IMR-90 (cell line): ENCODE data around the gene PBRM1. TPM values are rescaled to one million over a fixed set of nuclear protein-coding genes. Genes with fewer than 3 reads are reported as not detected.

Experiments used
- ATAC-seq: fragments of 200-7000 bp; cut with Tn5 transposase; 2 replicates; pipeline ENCODE4 v1.9.1; 2020; ENCODE audit warnings: low read depth, mild to moderate bottlenecking, moderate library complexity
- BruUV-seq: library from RNA; stranded (reverse); fragments of 400-500 nt; replicated peaks from 2 replicates; lab custom pipeline; 2021; lab: Mats Ljungman, UMichigan
- CTCF ChIA-PET: fragments of 300-600 bp; formaldehyde crosslinking; extraction: SDS; loops from one replicate; lab custom pipeline; 2021; ENCODE audit warnings: antibody characterized with exemption; lab: Yijun Ruan, JAX
- POLR2A ChIA-PET: fragments of 300-600 bp; sonication (Branson Sonifier 250); formaldehyde crosslinking; loops from one replicate; lab custom pipeline; 2022; ENCODE audit warnings: antibody characterized with exemption; ENCODE audit not compliant: unreplicated experiment; lab: Charles Lee
- DNase-seq: peaks from one replicate; pipeline ENCODE4 v3.0.0; 2013
- H2AFZ ChIP-seq: replicated peaks from 2 replicates; pipeline ENCODE3; 2013; ENCODE audit warnings: low read length, mild to moderate bottlenecking; ENCODE audit not compliant: poor library complexity
- H2AK5ac ChIP-seq: 2 replicates; pipeline ENCODE4 v1.6.1; 2013; ENCODE audit warnings: low read depth, low read length, inconsistent platforms
- H2AK9ac ChIP-seq: replicated peaks from 2 replicates; pipeline ENCODE3; 2013; ENCODE audit warnings: mild to moderate bottlenecking, low read depth, low read length, moderate library complexity; ENCODE audit not compliant: poor library complexity
- H2BK120ac ChIP-seq: 2 replicates; pipeline ENCODE4 v1.6.1; 2013; ENCODE audit warnings: low read depth, low read length, inconsistent platforms
- H2BK15ac ChIP-seq: 3 replicates; pipeline ENCODE4 v1.6.1; 2013; ENCODE audit warnings: low read depth, low read length, inconsistent platforms
- H2BK20ac ChIP-seq: 2 replicates; pipeline ENCODE4 v1.6.1; 2013; ENCODE audit warnings: low read depth, mild to moderate bottlenecking, inconsistent platforms, low read length, moderate library complexity
- H2BK5ac ChIP-seq: 2 replicates; pipeline ENCODE4 v1.6.1; 2013; ENCODE audit warnings: mild to moderate bottlenecking, low read depth, low read length, inconsistent platforms; ENCODE audit not compliant: poor library complexity, severe bottlenecking
- H3K14ac ChIP-seq: replicated peaks from 2 replicates; pipeline ENCODE4 v1.6.1; 2013; ENCODE audit warnings: low read depth, low read length, inconsistent platforms
- H3K18ac ChIP-seq: 2 replicates; pipeline ENCODE4 v1.6.1; 2013; ENCODE audit warnings: low read depth, low read length, control low read depth
- H3K23ac ChIP-seq: 2 replicates; pipeline ENCODE4 v1.6.1; 2013; ENCODE audit warnings: low read depth, low read length, inconsistent platforms
- H3K27ac ChIP-seq: 2 replicates; pipeline ENCODE4 v1.5.1; 2013; ENCODE audit warnings: mild to moderate bottlenecking, control low read depth, low read length; ENCODE audit not compliant: insufficient read depth
- H3K27me3 ChIP-seq: 2 replicates; pipeline ENCODE4 v1.6.1; 2013; ENCODE audit warnings: low read length; ENCODE audit not compliant: control insufficient read depth, insufficient read depth
- H3K36me3 ChIP-seq: 2 replicates; pipeline ENCODE4 v1.6.1; 2013; ENCODE audit warnings: low read length, mixed read lengths; ENCODE audit not compliant: control insufficient read depth, insufficient read depth
- H3K4ac ChIP-seq: 2 replicates; pipeline ENCODE4 v1.6.1; 2013; ENCODE audit warnings: low read depth, low read length, inconsistent platforms
- H3K4me1 ChIP-seq: 2 replicates; pipeline ENCODE4 v1.6.1; 2013; ENCODE audit warnings: low read length, mixed read lengths; ENCODE audit not compliant: control insufficient read depth, insufficient read depth
- H3K4me2 ChIP-seq: 2 replicates; pipeline ENCODE4 v1.6.1; 2013; ENCODE audit warnings: low read depth, mild to moderate bottlenecking, control low read depth, low read length, moderate library complexity
- H3K4me3 ChIP-seq: 2 replicates; pipeline ENCODE4 v1.5.1; 2013; ENCODE audit warnings: low read depth, mild to moderate bottlenecking, control low read depth, low read length, moderate library complexity; ENCODE audit not compliant: insufficient read depth
- H3K56ac ChIP-seq: 2 replicates; pipeline ENCODE4 v1.6.1; 2013; ENCODE audit warnings: low read length, inconsistent platforms; ENCODE audit not compliant: insufficient read depth; ENCODE audit errors: extremely low read depth
- H3K79me1 ChIP-seq, 2 experiments: 2 replicates each; pipeline ENCODE4 v1.6.1; 2013; ENCODE audit warnings: low read length in 2 of 2, inconsistent platforms in 1 of 2, low read depth in 1 of 2
- H3K9ac ChIP-seq: 2 replicates; pipeline ENCODE4 v1.6.1; 2013; ENCODE audit warnings: low read depth, low read length, control low read depth
- H3K9me1 ChIP-seq: 2 replicates; pipeline ENCODE4 v1.6.1; 2013; ENCODE audit warnings: low read length, inconsistent platforms; ENCODE audit not compliant: insufficient read depth
- H3K9me3 ChIP-seq: 2 replicates; pipeline ENCODE4 v1.6.1; 2013; ENCODE audit warnings: low read length; ENCODE audit not compliant: control insufficient read depth, insufficient read depth
- H4K20me1 ChIP-seq: 2 replicates; pipeline ENCODE4 v1.6.1; 2013; ENCODE audit warnings: low read length, inconsistent platforms; ENCODE audit not compliant: insufficient read depth
- H4K5ac ChIP-seq: 2 replicates; pipeline ENCODE4 v1.6.1; 2013; ENCODE audit warnings: mild to moderate bottlenecking, low read depth, low read length, control low read depth
- H4K8ac ChIP-seq, 2 experiments: 2 replicates each; pipeline ENCODE4 v1.6.1; 2013; ENCODE audit warnings: low read depth in 2 of 2, low read length in 2 of 2, control low read depth in 1 of 2, inconsistent platforms in 1 of 2
- H4K91ac ChIP-seq: 2 replicates; pipeline ENCODE4 v1.6.1; 2013; ENCODE audit warnings: low read depth, low read length, inconsistent platforms; ENCODE audit not compliant: insufficient read depth
- ELK1 ChIP-seq: fragments of 150-350 bp; IDR thresholded peaks from 2 replicates; pipeline ENCODE4 v1.6.1; 2016; ENCODE audit warnings: low read depth, mild to moderate bottlenecking, low read length, moderate library complexity, borderline replicate concordance
- FOS ChIP-seq: fragments of 150-350 bp; IDR thresholded peaks from 2 replicates; pipeline ENCODE4 v1.6.1; 2016; ENCODE audit warnings: low read depth, low read length
- WGBS, 2 experiments: methylation state at CpG; one replicate each; pipeline versions ENCODE4 v1.1.5 to v1.1.7; 2013; ENCODE audit warnings: missing lambda C conversion rate in 2 of 2; ENCODE audit not compliant: insufficient read length in 1 of 2; ENCODE audit errors: extremely low coverage in 2 of 2; 5-methylcytosine and 5-hydroxymethylcytosine counted together
- dilution Hi-C: fragments of 300-500 bp; cut with HindIII; formaldehyde crosslinking; loops from one replicate; pipeline ENCODE4 v1.14.3; 2018; ENCODE audit warnings: low sequenced_read_pairs; ENCODE audit not compliant: unreplicated experiment
- in situ Hi-C: fragments of 300-500 bp; cut with MboI; formaldehyde crosslinking; loops from 3 replicates; pipeline ENCODE4 v1.14.3; 2019; ENCODE audit warnings: low sequenced_read_pairs, inconsistent platforms, mixed read lengths
- intact Hi-C: fragments of 100-400 bp; cut with micrococcal nuclease; formaldehyde crosslinking; loops from 2 replicates; pipeline ENCODE4 v1.10.0; 2022
- polyA plus RNA-seq, 3 experiments: library from polyadenylated mRNA; depleted of rRNA; stranded (reverse); fragments of >200 nt; gene quantifications; 2 replicates each; pipeline ENCODE4 v1.2.3, GENCODE V29; 2012; ENCODE audit warnings: low replicate concordance in 1 of 3
- total RNA-seq: library from RNA; depleted of rRNA; stranded (reverse); fragments of >200 nt; gene quantifications from 2 replicates; pipeline ENCODE4 v1.2.3, GENCODE V29; 2012

Gene PBRM1
- total and polyA plus RNA-seq, 2 of the 4 experiments (the other 2 are of a cell fraction), result 16.5 to 72.6 TPM

GRCh38 chr3:52558436-52558835 lies 127.3 kb downstream of the PBRM1 start:
- ChIA-PET CTCF (interaction anchor here (0.6 kb wide), 1 partner anchor 27 kb away, joined by 3 read pairs; no protein-coding TSS in a partner anchor), POLR2A (interaction anchor here (0.6 kb wide), 1 partner anchor 27 kb away, joined by 3 read pairs; no protein-coding TSS in a partner anchor)
- TF ChIP-seq ELK1 (no peak), FOS (no peak)

More at GRCh38 chr3:52558436-52558835, 127.3 kb downstream of the PBRM1 start:
- Histone ChIP-seq H3K23ac (no peak overlapping the region), H2BK15ac (no peak overlapping the region), H3K56ac (no peak overlapping the region), H2BK20ac (no peak overlapping the region), H3K9me3 (no peaks in the 10 kb centered on the region), H3K27me3 (no peaks in the 10 kb centered on the region), H3K9ac (no peak overlapping the region), H3K9me1 (peaks cover 14% of the 10 kb centered on the region), H2BK120ac (no peak overlapping the region), H2AK5ac (no peak overlapping the region), H3K14ac (no peak overlapping the region), H3K4me2 (no peak overlapping the region), H2BK5ac (no peak overlapping the region), H4K5ac (no peak overlapping the region), H2AFZ (no peak overlapping the region), H3K18ac (no peak overlapping the region), H4K8ac (no peak overlapping the region), H4K91ac (no peak overlapping the region), H4K20me1 (peaks cover 3% of the 10 kb centered on the region; the same call in 1 of the 2 replicates), H2AK9ac (no peak overlapping the region), H3K4me1 (peaks cover 4% of the 10 kb centered on the region), H3K36me3 (peaks cover 37% of the 10 kb centered on the region), H3K4ac (no peak overlapping the region), H3K79me1 (peaks cover 27 to 38% of the 10 kb centered on the region in 2 experiments), H3K4me3 (no peak overlapping the region), H3K27ac (no peak overlapping the region)
- DNase-seq (no peak), ATAC-seq (no peak)
- intact Hi-C loops (no loop called here), dilution Hi-C loops (no loop called here), in situ Hi-C loops (no loop called here)
- no TSS peak for BruUV-seq
- WGBS, 2 experiments, result 100% methylated on average over 2 of the region's 5 CpGs; no CpG with 5 or more reads in 1 of the 2 experiments
